Tibial nerve (tissue), 4 donors: ENCODE results near the gene OMD.

Source experiments
- CTCF ChIP-seq, 5 experiments: fragments of 200-600 bp in 3 of 5; fragments of 450-650 bp in 2 of 5; sonication (generic) in 3 of 5; IDR thresholded peaks; one replicate each; pipeline ENCODE4 v1.5.1; 2016 to 2019; ENCODE audit warnings: antibody characterized with exemption in 5 of 5, mild to moderate bottlenecking in 3 of 5, moderate library complexity in 2 of 5
- EP300 ChIP-seq, 2 donors: sonication (generic); formaldehyde crosslinking; IDR thresholded peaks; one replicate each; pipeline ENCODE4 v1.6.1; 2017; ENCODE audit warnings: antibody characterized with exemption in 2 of 2, mild to moderate bottlenecking in 1 of 2
- POLR2A ChIP-seq, 2 donors: fragments of 450-650 bp; IDR thresholded peaks; one replicate each; pipeline ENCODE4 v1.6.1; 2017; ENCODE audit warnings: antibody characterized with exemption in 2 of 2, mild to moderate bottlenecking in 2 of 2, moderate library complexity in 2 of 2

GRCh38 chr9:92446536-92446935 is 22.3 kb upstream of the OMD start:
- TF ChIP-seq CTCF (IDR thresholded peaks at IDR 0.05) (no peak), POLR2A (IDR thresholded peaks at IDR 0.05) (no peak), EP300 (IDR thresholded peaks at IDR 0.05) (no peak)
